Heart left ventricle (tissue), 16 donors: Measurements from ENCODE around the gene RRAGC. TPM values are rescaled to one million over a fixed set of nuclear protein-coding genes. Genes with fewer than 3 reads are reported as not detected.

Experiments used
- ATAC-seq, 4 donors: fragments of 200-7000 bp; cut with Tn5 transposase; one replicate each; pipeline ENCODE4 v1.9.1; 2020 to 2022; ENCODE audit warnings: moderate library complexity in 4 of 4, mild to moderate bottlenecking in 3 of 4, moderate number of reproducible peaks in 1 of 4
- DNase-seq, 5 donors: peaks; one replicate each; pipeline ENCODE4 v3.0.0-alpha.2; 2020
- H3K27ac ChIP-seq, 12 donors: fragments of 200-600 bp; sonication (generic) in 4 of 12; one replicate each; pipeline versions ENCODE4 v1.5.0 to v1.8.0; 2016 to 2022; ENCODE audit warnings: mild to moderate bottlenecking in 2 of 12
- H3K27me3 ChIP-seq, 9 donors: fragments of 200-600 bp; sonication (generic) in 2 of 9; one replicate each; pipeline versions ENCODE4 v1.5.1 to v1.8.0; 2016 to 2022; ENCODE audit warnings: mild to moderate bottlenecking in 3 of 9
- H3K36me3 ChIP-seq, 9 donors: fragments of 200-600 bp; sonication (generic) in 2 of 9; one replicate each; pipeline versions ENCODE4 v1.5.0 to v1.8.0; 2018 to 2022; ENCODE audit warnings: mild to moderate bottlenecking in 2 of 9
- H3K4me1 ChIP-seq, 12 donors: fragments of 200-600 bp; sonication (generic) in 4 of 12; one replicate each; pipeline versions ENCODE4 v1.5.0 to v1.8.0; 2016 to 2022; ENCODE audit warnings: mild to moderate bottlenecking in 3 of 12
- H3K4me3 ChIP-seq, 12 donors: fragments of 200-600 bp; sonication (generic) in 4 of 12; one replicate each; pipeline versions ENCODE4 v1.5.0 to v1.8.0; 2017 to 2022; ENCODE audit warnings: mild to moderate bottlenecking in 9 of 12, moderate library complexity in 4 of 12
- H3K9me3 ChIP-seq, 12 donors: fragments of 200-600 bp; sonication (generic) in 4 of 12; one replicate each; pipeline versions ENCODE4 v1.5.0 to v1.8.0; 2016 to 2022; ENCODE audit warnings: mild to moderate bottlenecking in 1 of 12
- POLR2A ChIP-seq, 2 donors: fragments of 450-650 bp; IDR thresholded peaks; one replicate each; pipeline ENCODE4 v1.6.1; 2017; ENCODE audit warnings: antibody characterized with exemption in 2 of 2, mild to moderate bottlenecking in 2 of 2, moderate library complexity in 2 of 2
- WGBS, 4 donors: extraction: QIAGEN DNeasy Blood & Tissue Kit in 2 of 4; methylation state at CpG; one replicate each; pipeline versions ENCODE4 v1.1.5 to v1.1.7; 2013 to 2018; 5-methylcytosine and 5-hydroxymethylcytosine counted together
- intact Hi-C, 10 donors: fragments of 100-400 bp; cut with DNase I; formaldehyde crosslinking; loops; one replicate each; pipeline versions ENCODE4 v1.11.1 to v1.14.2; 2022
- polyA plus RNA-seq, 2 donors: library from polyadenylated mRNA; stranded (reverse); fragments of 200-250 nt; gene quantifications; one replicate each; pipeline ENCODE4 v1.2.3, GENCODE V29; 2013
- total RNA-seq, 9 donors: library from RNA; depleted of rRNA in 2 of 9; stranded (reverse); fragments of >200 nt in 2 of 9; fragmentation: NEBNext Ultra II Directional in 3 of 9; extraction: Animal tissue kit (Norgen Biotek cat#: 25700) in 3 of 9; gene quantifications; one replicate each; pipeline versions ENCODE4 v1.1.0 to v1.2.4, GENCODE V29; 2016 to 2023
- TF ChIP-seq, protein P1 (sequence below), 12 donors: fragments of 200-600 bp; sonication (generic) in 4 of 12; IDR thresholded peaks; one replicate each; pipeline versions ENCODE4 v1.5.0 to v1.8.0; 2018 to 2022; ENCODE audit warnings: antibody characterized with exemption in 12 of 12, mild to moderate bottlenecking in 5 of 12
- donor health status: ischemic (EF 13 %, LVEDD 7.1; RV severe dilation, severe dysfunction).
- donor health status: healthy with polysubstance abuse.
- donor health status: DM: no; HTN: yes; CAD: no.
- donor health status: DM: no; HTN: no; CAD: no.
- donor health status: ischemic (EF 25% LVEDD 6.9; RV normal size, moderate dysfunction).
- donor health status: ischemic (EF 25% LVEDD 5.7; RV mildly dilated, moderate dysfunction).
- donor health status: healthy.
- donor health status: DM: yes; HTN: yes; CAD: no.
- donor health status: ischemic (EF 35%, LVEDD 5.7; RV mildly dilated, moderate dysfunction).
- donor health status: nonischemic (EF 11% LVEDD 7.7; RV severe dilation, severe dysfunction).
- donor health status: DM: yes; HTN: yes; CAD: no.
- donor health status: PGD.
- donor health status: ischemic (EF 29% LVEDD 5.4; RV normal size, mild dysfunction).
- donor health status: nonischemic (EF 23%, LVEDD 6.1; RV moderate dilation, normal function).

RRAGC gene
- total and polyA plus RNA-seq, 11 donors, result 8.6 to 32.8 (median 22.3) TPM

DNA sequence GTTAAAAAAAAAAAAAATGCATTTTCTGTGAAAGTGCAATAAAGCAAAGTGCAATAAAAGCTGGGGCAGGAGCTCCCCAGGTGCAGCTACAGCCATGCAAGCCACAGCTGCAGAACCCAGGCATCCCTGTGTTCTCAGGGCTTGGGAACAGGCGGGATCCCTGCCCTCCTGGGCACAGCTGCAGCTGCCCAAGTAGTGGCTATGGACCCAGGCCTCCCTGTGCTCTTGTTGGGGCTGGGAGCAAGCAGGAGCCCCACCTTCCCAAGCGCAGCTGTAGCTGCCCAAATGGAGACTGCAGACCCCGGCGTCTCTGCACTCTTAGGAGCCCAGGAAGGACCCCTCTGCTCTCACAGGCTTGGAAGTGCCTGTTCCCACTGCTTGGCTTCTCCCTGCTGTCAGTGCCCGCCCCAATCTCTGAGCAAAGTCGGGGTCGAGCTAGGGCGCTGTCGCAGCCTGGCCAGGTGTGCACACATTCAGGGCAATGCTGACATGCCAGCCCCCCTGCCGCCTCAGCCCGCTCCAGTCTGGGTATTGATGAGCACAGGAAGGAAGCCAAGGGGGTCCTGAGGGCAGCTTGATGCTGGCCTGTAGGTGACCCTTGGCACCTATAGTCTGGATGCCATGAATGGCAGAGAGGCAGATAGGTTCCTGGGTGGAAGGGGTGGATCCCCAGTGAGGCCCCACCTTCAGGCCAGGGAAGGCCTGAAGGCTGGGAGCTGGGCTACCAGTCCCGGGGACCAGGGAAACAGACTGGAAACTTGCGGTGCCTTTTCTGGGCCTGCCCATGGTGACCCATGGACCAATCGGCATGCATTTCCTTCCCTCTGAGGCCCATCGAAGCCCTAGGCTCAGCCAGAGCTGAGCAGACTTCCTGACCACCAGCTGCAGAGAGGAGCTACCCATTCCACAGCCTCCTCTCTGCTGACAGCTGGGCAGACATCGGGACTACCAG, 58.6 kb downstream of the RRAGC start:
- peaks cover 10 to 53% (median 34%) of the 10 kb centered on the region in 9 donors for H3K27me3 ChIP-seq
- intact Hi-C loops, result no loop called here
- TF ChIP-seq, protein P1, sequence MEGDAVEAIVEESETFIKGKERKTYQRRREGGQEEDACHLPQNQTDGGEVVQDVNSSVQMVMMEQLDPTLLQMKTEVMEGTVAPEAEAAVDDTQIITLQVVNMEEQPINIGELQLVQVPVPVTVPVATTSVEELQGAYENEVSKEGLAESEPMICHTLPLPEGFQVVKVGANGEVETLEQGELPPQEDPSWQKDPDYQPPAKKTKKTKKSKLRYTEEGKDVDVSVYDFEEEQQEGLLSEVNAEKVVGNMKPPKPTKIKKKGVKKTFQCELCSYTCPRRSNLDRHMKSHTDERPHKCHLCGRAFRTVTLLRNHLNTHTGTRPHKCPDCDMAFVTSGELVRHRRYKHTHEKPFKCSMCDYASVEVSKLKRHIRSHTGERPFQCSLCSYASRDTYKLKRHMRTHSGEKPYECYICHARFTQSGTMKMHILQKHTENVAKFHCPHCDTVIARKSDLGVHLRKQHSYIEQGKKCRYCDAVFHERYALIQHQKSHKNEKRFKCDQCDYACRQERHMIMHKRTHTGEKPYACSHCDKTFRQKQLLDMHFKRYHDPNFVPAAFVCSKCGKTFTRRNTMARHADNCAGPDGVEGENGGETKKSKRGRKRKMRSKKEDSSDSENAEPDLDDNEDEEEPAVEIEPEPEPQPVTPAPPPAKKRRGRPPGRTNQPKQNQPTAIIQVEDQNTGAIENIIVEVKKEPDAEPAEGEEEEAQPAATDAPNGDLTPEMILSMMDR (IDR thresholded peaks at IDR 0.05), result no peak
- TF ChIP-seq POLR2A (IDR thresholded peaks at IDR 0.05), result no peak
- DNase-seq, result no peak
- no peak overlapping the region for H3K27ac ChIP-seq
- no peak for ATAC-seq
- H3K9me3 ChIP-seq, result peaks cover 0 to 7% (median 0%) of the 10 kb centered on the region in 12 donors
- H3K4me3 ChIP-seq, result no peak overlapping the region
- peaks cover 0 to 12% (median 0%) of the 10 kb centered on the region in 12 donors for H3K4me1 ChIP-seq
- no peaks in the 10 kb centered on the region for H3K36me3 ChIP-seq
- WGBS, 4 donors, result 72 to 86% (median 82%) methylated on average over 8 to 16 of the region's 16 CpGs

DNA sequence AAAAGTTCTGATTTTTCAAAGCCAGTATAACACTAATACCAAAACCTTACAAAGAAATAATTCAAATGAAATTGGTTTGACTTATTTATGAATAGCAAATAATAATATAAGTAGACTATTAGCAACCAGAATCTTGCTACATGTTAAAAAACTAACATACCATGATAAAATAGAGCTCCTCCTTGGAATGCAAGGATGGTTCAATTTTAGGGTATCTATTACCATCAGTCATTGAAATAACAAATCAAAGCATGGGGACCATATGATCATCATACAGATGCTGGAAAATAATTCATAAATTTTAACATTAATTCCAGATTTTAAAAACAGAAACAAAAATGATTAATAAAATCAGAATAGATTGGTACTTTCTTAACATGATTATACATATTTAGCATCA, 66.3 kb downstream of the RRAGC start:
- Histone ChIP-seq H3K36me3 (no peaks in the 10 kb centered on the region), H3K27me3 (peaks cover 0 to 45% (median 0%) of the 10 kb centered on the region in 9 donors), H3K4me1 (no peaks in the 10 kb centered on the region), H3K4me3 (no peak overlapping the region), H3K27ac (no peak overlapping the region), H3K9me3 (peaks cover 0 to 25% (median 12%) of the 10 kb centered on the region in 12 donors)
- intact Hi-C loops, result no loop called here
- TF ChIP-seq, protein P1 (IDR thresholded peaks at IDR 0.05), result no peak
- TF ChIP-seq POLR2A (IDR thresholded peaks at IDR 0.05), result no peak
- no peak for ATAC-seq
- DNase-seq, result no peak

DNA sequence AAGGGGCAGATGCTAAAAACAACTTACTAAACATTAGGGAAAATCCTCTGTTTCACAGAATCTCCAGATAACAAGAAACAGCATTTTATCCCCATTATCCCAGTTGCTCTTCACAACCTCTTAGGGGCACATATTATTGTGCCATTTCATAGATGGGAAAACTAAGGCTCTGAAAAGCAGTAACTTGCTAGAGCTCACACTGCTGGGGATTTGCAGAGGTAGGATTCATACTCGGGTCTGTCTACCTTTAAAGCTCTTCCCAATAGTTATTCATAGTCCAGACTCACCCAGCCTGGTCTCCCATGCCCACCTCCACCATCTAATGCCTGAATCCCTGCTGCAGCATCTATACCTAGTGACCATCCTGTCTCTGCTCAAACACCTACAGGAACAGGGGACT, 67.7 kb downstream of the RRAGC start:
- peaks cover 0 to 25% (median 12%) of the 10 kb centered on the region in 12 donors for H3K9me3 ChIP-seq
- no peak for TF ChIP-seq POLR2A (IDR thresholded peaks at IDR 0.05)
- TF ChIP-seq, protein P1 (IDR thresholded peaks at IDR 0.05), result no peak
- WGBS, 4 donors, result 50 to 83% (median 64%) methylated on average over 1 of the region's 1 CpG
- intact Hi-C loops, result no loop called here
- H3K4me1 ChIP-seq, result no peaks in the 10 kb centered on the region
- ATAC-seq (no peak), DNase-seq (no peak)
- H3K27me3 ChIP-seq, result peaks cover 0 to 52% (median 9%) of the 10 kb centered on the region in 9 donors
- no peaks in the 10 kb centered on the region for H3K36me3 ChIP-seq
- no peak overlapping the region for H3K27ac ChIP-seq
- no peak overlapping the region for H3K4me3 ChIP-seq

DNA sequence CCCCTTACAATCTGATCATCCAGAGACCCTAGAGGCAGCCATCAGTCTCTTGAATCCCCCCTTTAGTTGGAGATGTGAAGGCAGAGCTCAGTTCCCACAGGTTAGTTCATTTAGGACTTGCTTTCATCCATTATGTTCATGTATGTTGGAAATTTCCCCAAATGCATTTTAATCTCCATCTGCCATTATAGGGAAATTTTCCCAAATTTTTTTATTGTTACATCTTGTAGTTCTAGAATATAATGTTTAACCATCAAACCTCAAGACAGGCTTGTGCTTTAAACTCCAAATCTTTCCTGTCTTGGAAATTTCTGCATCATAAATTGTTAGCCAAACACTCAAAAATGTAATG, 68.4 kb downstream of the RRAGC start:
- H3K27me3 ChIP-seq, result peaks cover 0 to 60% (median 9%) of the 10 kb centered on the region in 9 donors
- DNase-seq (no peak), ATAC-seq (no peak)
- no peak for TF ChIP-seq POLR2A (IDR thresholded peaks at IDR 0.05)
- H3K4me1 ChIP-seq, result no peaks in the 10 kb centered on the region
- no peak overlapping the region for H3K4me3 ChIP-seq
- no peaks in the 10 kb centered on the region for H3K36me3 ChIP-seq
- no peak overlapping the region for H3K27ac ChIP-seq
- peaks cover 0 to 25% (median 12%) of the 10 kb centered on the region in 12 donors for H3K9me3 ChIP-seq
- intact Hi-C loops, result no loop called here
